Measurements from ENCODE around the gene PADI1.

Gene PADI1

DNA sequence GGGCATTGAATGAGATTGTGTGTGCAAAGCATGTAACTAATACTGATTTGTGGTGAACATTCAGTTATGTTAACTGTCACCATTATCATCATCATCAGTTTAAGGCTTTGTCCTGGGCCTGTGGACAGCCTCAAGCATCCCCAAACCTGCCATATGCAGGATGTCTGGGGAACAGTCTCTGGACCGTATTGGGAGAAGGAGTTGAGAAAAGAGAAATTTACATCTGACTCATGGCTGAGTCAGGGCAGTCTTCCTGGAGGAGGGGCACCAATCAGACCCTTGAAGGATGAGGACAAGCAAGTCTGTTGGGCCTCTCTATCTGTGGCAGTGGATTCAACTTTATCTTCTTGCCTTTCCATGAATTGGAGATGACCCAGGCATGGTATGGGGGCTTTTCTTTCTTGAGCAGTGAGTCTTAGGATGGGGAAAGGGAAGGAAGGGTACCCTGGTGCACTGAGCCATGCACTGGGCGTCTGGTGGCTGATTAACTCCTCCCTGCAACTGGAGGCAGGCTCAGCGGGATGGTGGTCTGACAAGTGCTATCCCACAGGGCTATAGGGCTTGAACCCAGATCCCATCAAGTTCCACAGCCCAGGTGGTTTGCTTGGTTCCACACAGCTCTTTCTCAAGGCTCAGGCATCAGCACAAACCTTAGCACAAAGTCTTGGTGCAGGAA lies 46.9 kb downstream of the PADI1 start:
- no peaks in the 10 kb centered on the region for H3K36me3 ChIP-seq (ENCODE audit: insufficient read depth, low read length)
- no peak overlapping the region for H3K4me3 ChIP-seq (ENCODE audit: low read depth in 1 of 2, low read length in 2 of 2)
- no peak overlapping the region for H3K27ac ChIP-seq (ENCODE audit: low read length)
- ATAC-seq (ENCODE audit: insufficient read depth, low read depth) (no peak), DNase-seq (no peak)
- peaks cover 21% of the 10 kb centered on the region for H3K27me3 ChIP-seq (ENCODE audit: insufficient read depth, low read length, poor library complexity)
- H4K20me1 ChIP-seq (ENCODE audit: insufficient read depth, low read length): no peaks in the 10 kb centered on the region; the same call in 1 of the 2 replicates
- H3K4me2 ChIP-seq (ENCODE audit: insufficient read depth, low read length): no peak overlapping the region
- TF ChIP-seq CTCF (IDR thresholded peaks at IDR 0.05; ENCODE audit: borderline replicate concordance, extremely low read depth, low read length, poor library complexity, severe bottlenecking) (no peak), EZH2 (IDR thresholded peaks at IDR 0.05; ENCODE audit: borderline replicate concordance, low read depth, low read length, severe bottlenecking) (no peak)
- H3K9me3 ChIP-seq (ENCODE audit: insufficient read depth, low read length, severe bottlenecking): no peaks in the 10 kb centered on the region
- no peak overlapping the region for H3K9ac ChIP-seq (ENCODE audit: low read depth, low read length)
- no peaks in the 10 kb centered on the region for H3K79me2 ChIP-seq (ENCODE audit: insufficient read depth, low read length)
- H2AFZ ChIP-seq (ENCODE audit: low read depth, low read length): no peak overlapping the region
- no peaks in the 10 kb centered on the region for H3K4me1 ChIP-seq (ENCODE audit: insufficient read depth, low read length)

- Histone ChIP-seq H4K20me1 (ENCODE audit: insufficient read depth, low read length) (peaks cover 2% of the 10 kb centered on the region; the same call in 1 of the 2 replicates), H3K4me2 (ENCODE audit: insufficient read depth, low read length) (no peak overlapping the region), H3K36me3 (ENCODE audit: insufficient read depth, low read length) (no peaks in the 10 kb centered on the region), H3K27me3 (ENCODE audit: insufficient read depth, low read length, poor library complexity) (peaks cover 13% of the 10 kb centered on the region), H3K4me3 (ENCODE audit: low read depth in 1 of 2, low read length in 2 of 2) (no peak overlapping the region), H3K9ac (ENCODE audit: low read depth, low read length) (no peak overlapping the region), H3K79me2 (ENCODE audit: insufficient read depth, low read length) (no peaks in the 10 kb centered on the region), H2AFZ (ENCODE audit: low read depth, low read length) (no peak overlapping the region), H3K27ac (ENCODE audit: low read length) (no peak overlapping the region), H3K9me3 (ENCODE audit: insufficient read depth, low read length, severe bottlenecking) (no peaks in the 10 kb centered on the region), H3K4me1 (ENCODE audit: insufficient read depth, low read length) (no peaks in the 10 kb centered on the region)
- TF ChIP-seq CTCF (IDR thresholded peaks at IDR 0.05; ENCODE audit: borderline replicate concordance, extremely low read depth, low read length, poor library complexity, severe bottlenecking) (no peak), EZH2 (IDR thresholded peaks at IDR 0.05; ENCODE audit: borderline replicate concordance, low read depth, low read length, severe bottlenecking) (no peak)
- no peak for ATAC-seq (ENCODE audit: insufficient read depth, low read depth)
- DNase-seq: no peak
Observed at GRCh38 chr1:17255336-17255735, 50.4 kb downstream of the PADI1 start.

DNA sequence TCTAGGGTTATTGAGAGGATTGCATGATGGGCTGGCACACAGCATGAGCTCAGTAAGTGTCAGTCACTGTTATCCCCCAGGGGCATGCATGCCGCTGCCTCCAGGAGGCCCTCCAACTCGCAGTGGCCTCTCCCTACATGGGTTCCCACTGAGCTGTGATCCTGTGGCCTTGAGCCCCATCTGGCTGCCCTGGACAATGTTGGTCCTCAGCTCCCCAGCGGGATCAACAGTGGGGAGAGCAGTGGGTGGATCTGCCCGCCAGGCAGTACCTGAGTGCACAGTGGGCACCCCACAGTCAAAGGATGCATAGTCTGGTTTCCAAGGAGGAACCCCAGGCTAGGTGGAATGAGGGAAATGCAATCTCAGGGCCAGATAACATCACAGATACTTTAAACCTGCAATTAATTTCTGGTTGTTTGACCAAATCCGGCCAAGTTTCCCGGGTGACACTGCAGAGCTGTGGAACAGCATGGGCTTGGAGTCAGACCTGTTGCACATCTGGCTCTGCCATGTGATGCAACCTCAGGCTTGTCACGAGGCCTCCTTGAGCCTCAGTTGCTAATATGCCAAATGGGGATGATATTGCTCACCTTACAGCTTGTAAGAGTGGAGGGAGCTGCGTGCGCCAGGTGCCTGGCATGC lies 53.3 kb downstream of the PADI1 start:
- Histone ChIP-seq H3K9ac (ENCODE audit: low read depth, low read length) (no peak overlapping the region), H3K4me2 (ENCODE audit: insufficient read depth, low read length) (no peak overlapping the region), H4K20me1 (ENCODE audit: insufficient read depth, low read length) (peaks cover 5% of the 10 kb centered on the region; the same call in 1 of the 2 replicates), H3K9me3 (ENCODE audit: insufficient read depth, low read length, severe bottlenecking) (no peaks in the 10 kb centered on the region), H2AFZ (ENCODE audit: low read depth, low read length) (no peak overlapping the region), H3K36me3 (ENCODE audit: insufficient read depth, low read length) (no peaks in the 10 kb centered on the region), H3K79me2 (ENCODE audit: insufficient read depth, low read length) (no peaks in the 10 kb centered on the region), H3K27me3 (ENCODE audit: insufficient read depth, low read length, poor library complexity) (peaks cover 4% of the 10 kb centered on the region), H3K4me3 (ENCODE audit: low read depth in 1 of 2, low read length in 2 of 2) (no peak overlapping the region), H3K27ac (ENCODE audit: low read length) (no peak overlapping the region), H3K4me1 (ENCODE audit: insufficient read depth, low read length) (no peaks in the 10 kb centered on the region)
- TF ChIP-seq EZH2 (IDR thresholded peaks at IDR 0.05; ENCODE audit: borderline replicate concordance, low read depth, low read length, severe bottlenecking) (no peak), CTCF (IDR thresholded peaks at IDR 0.05; ENCODE audit: borderline replicate concordance, extremely low read depth, low read length, poor library complexity, severe bottlenecking) (no peak)
- DNase-seq (no peak), ATAC-seq (ENCODE audit: insufficient read depth, low read depth) (no peak)
